Measurements from ENCODE around the gene NCCRP1. TPM values are rescaled to one million over a fixed set of nuclear protein-coding genes. Genes with fewer than 3 reads are reported as not detected.

The NCCRP1 gene
- total and polyA plus RNA-seq, 7 experiments from 2014 or later, result not detected

GRCh38 chr19:39170386-39171231, 26.2 kb upstream of the NCCRP1 start:
- CTCF ChIA-PET, result no interaction called here
- Mint-ChIP-seq H3K27ac (no peak overlapping the region), H3K4me3 (no peak overlapping the region), H3K9me3 (no peaks in the 10 kb centered on the region), H3K27me3 (no peaks in the 10 kb centered on the region), H3K4me1 (peaks cover 0 to 2% (median 0%) of the 10 kb centered on the region in 7 donors), H3K36me3 (peaks cover 0 to 6% (median 0%) of the 10 kb centered on the region in 5 donors)
- POLR2A ChIA-PET, result no interaction called here
- H3K27ac ChIP-seq (ENCODE audit: low read depth, low read length), result no peak overlapping the region
- peaks cover 0 to 67% (median 0%) of the 10 kb centered on the region in 3 experiments for H3K36me3 ChIP-seq (ENCODE audit: control insufficient read depth in 2 of 3, insufficient read depth in 3 of 3, low read length in 3 of 3)
- no peak overlapping the region for H3K4me3 ChIP-seq (ENCODE audit: low read length)
- intact Hi-C loops (cut with micrococcal nuclease), result no loop called here
- H3K4me1 ChIP-seq (ENCODE audit: control insufficient read depth in 2 of 2, insufficient read depth in 2 of 2, low read length in 2 of 2), result no peaks in the 10 kb centered on the region
- DNase-seq, result no peak
- ATAC-seq, result no peak
- no peaks in the 10 kb centered on the region for H3K9me3 ChIP-seq (ENCODE audit: control insufficient read depth in 2 of 3, low read length in 3 of 3)
- H3K27me3 ChIP-seq (ENCODE audit: control insufficient read depth in 2 of 2, insufficient read depth in 2 of 2, low read length in 2 of 2), result no peaks in the 10 kb centered on the region

- Mint-ChIP-seq H3K4me3 (no peak overlapping the region), H3K4me1 (peaks cover 0 to 2% (median 0%) of the 10 kb centered on the region in 7 donors), H3K9me3 (no peaks in the 10 kb centered on the region), H3K36me3 (peaks cover 0 to 9% (median 3%) of the 10 kb centered on the region in 5 donors), H3K27ac (no peak overlapping the region), H3K27me3 (no peaks in the 10 kb centered on the region)
- DNase-seq (no peak), ATAC-seq (no peak)
- H3K36me3 ChIP-seq (ENCODE audit: control insufficient read depth in 2 of 3, insufficient read depth in 3 of 3, low read length in 3 of 3), result peaks cover 0 to 78% (median 0%) of the 10 kb centered on the region in 3 experiments
- no peak overlapping the region for H3K4me3 ChIP-seq (ENCODE audit: low read length)
- POLR2A ChIA-PET, result no interaction called here
- intact Hi-C loops (cut with micrococcal nuclease), result no loop called here
- CTCF ChIA-PET, result no interaction called here
- H3K9me3 ChIP-seq (ENCODE audit: control insufficient read depth in 2 of 3, low read length in 3 of 3), result no peaks in the 10 kb centered on the region
- no peaks in the 10 kb centered on the region for H3K4me1 ChIP-seq (ENCODE audit: control insufficient read depth in 2 of 2, insufficient read depth in 2 of 2, low read length in 2 of 2)
- H3K27ac ChIP-seq (ENCODE audit: low read depth, low read length), result no peak overlapping the region
- H3K27me3 ChIP-seq (ENCODE audit: control insufficient read depth in 2 of 2, insufficient read depth in 2 of 2, low read length in 2 of 2), result no peaks in the 10 kb centered on the region
Observed at GRCh38 chr19:39171479-39172465, 25.0 kb upstream of the NCCRP1 start.

- ATAC-seq (no peak), DNase-seq (no peak)
- ChIA-PET POLR2A (no interaction called here), CTCF (no interaction called here)
- no peaks in the 10 kb centered on the region for H3K27me3 Mint-ChIP-seq
- no peak overlapping the region for H3K4me3 Mint-ChIP-seq
- Histone ChIP-seq H3K4me1 (ENCODE audit: control insufficient read depth in 2 of 2, insufficient read depth in 2 of 2, low read length in 2 of 2) (no peaks in the 10 kb centered on the region), H3K27ac (ENCODE audit: low read depth, low read length) (no peak overlapping the region), H3K4me3 (ENCODE audit: low read length) (no peak overlapping the region), H3K9me3 (ENCODE audit: control insufficient read depth in 2 of 3, low read length in 3 of 3) (no peaks in the 10 kb centered on the region), H3K36me3 (ENCODE audit: control insufficient read depth in 2 of 3, insufficient read depth in 3 of 3, low read length in 3 of 3) (peaks cover 0 to 88% (median 0%) of the 10 kb centered on the region in 3 experiments), H3K27me3 (ENCODE audit: control insufficient read depth in 2 of 2, insufficient read depth in 2 of 2, low read length in 2 of 2) (no peaks in the 10 kb centered on the region)
- H3K27ac Mint-ChIP-seq, result no peak overlapping the region
- intact Hi-C loops (cut with micrococcal nuclease), result no loop called here
- peaks cover 0 to 2% (median 0%) of the 10 kb centered on the region in 7 donors for H3K4me1 Mint-ChIP-seq
- no peaks in the 10 kb centered on the region for H3K9me3 Mint-ChIP-seq
- H3K36me3 Mint-ChIP-seq, result peaks cover 0 to 12% (median 3%) of the 10 kb centered on the region in 5 donors
Observed at GRCh38 chr19:39172700-39173501, 23.9 kb upstream of the NCCRP1 start.

GRCh38 chr19:39173502-39173991, 23.2 kb upstream of the NCCRP1 start:
- Histone ChIP-seq H3K36me3 (ENCODE audit: control insufficient read depth in 2 of 3, insufficient read depth in 3 of 3, low read length in 3 of 3) (peaks cover 0 to 90% (median 0%) of the 10 kb centered on the region in 3 experiments), H3K4me1 (ENCODE audit: control insufficient read depth in 2 of 2, insufficient read depth in 2 of 2, low read length in 2 of 2) (no peaks in the 10 kb centered on the region), H3K27me3 (ENCODE audit: control insufficient read depth in 2 of 2, insufficient read depth in 2 of 2, low read length in 2 of 2) (no peaks in the 10 kb centered on the region), H3K27ac (ENCODE audit: low read depth, low read length) (no peak overlapping the region), H3K4me3 (ENCODE audit: low read length) (no peak overlapping the region), H3K9me3 (ENCODE audit: control insufficient read depth in 2 of 3, low read length in 3 of 3) (no peaks in the 10 kb centered on the region)
- intact Hi-C loops (cut with micrococcal nuclease), result no loop called here
- no peak for DNase-seq
- H3K9me3 Mint-ChIP-seq, result no peaks in the 10 kb centered on the region
- no peak overlapping the region for H3K4me3 Mint-ChIP-seq
- ChIA-PET POLR2A (no interaction called here), CTCF (no interaction called here)
- peaks cover 0 to 17% (median 3%) of the 10 kb centered on the region in 5 donors for H3K36me3 Mint-ChIP-seq
- no peak for ATAC-seq
- H3K27ac Mint-ChIP-seq, result no peak overlapping the region
- H3K4me1 Mint-ChIP-seq, result peaks cover 0 to 2% (median 0%) of the 10 kb centered on the region in 7 donors
- H3K27me3 Mint-ChIP-seq, result no peaks in the 10 kb centered on the region

DNA sequence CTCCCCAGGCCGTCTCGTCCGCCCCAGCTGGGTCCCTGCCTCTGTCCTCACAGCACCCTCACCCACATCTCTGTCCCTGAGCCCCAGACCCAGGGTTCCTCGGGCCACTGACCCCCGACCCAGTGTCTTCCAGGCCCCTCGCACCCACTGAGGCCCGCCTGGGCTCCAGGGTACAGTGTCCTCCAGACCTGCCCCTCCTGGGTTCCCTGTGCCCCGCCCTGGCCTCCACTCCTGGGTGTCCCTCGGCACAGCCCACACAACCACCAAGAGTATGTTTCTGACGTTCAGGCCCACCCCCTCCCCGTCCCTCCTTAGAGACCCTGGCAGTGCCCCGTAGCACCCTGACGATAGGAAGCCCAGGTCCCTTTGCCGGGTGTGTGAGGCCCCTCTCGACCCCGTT, 22.6 kb upstream of the NCCRP1 start:
- DNase-seq (no peak), ATAC-seq (no peak)
- H3K27me3 Mint-ChIP-seq, result no peaks in the 10 kb centered on the region
- ChIA-PET CTCF (no interaction called here), POLR2A (no interaction called here)
- Histone ChIP-seq H3K36me3 (ENCODE audit: control insufficient read depth in 2 of 3, insufficient read depth in 3 of 3, low read length in 3 of 3) (peaks cover 0 to 88% (median 0%) of the 10 kb centered on the region in 3 experiments), H3K27ac (ENCODE audit: low read depth, low read length) (no peak overlapping the region), H3K9me3 (ENCODE audit: control insufficient read depth in 2 of 3, low read length in 3 of 3) (no peaks in the 10 kb centered on the region), H3K4me1 (ENCODE audit: control insufficient read depth in 2 of 2, insufficient read depth in 2 of 2, low read length in 2 of 2) (no peaks in the 10 kb centered on the region), H3K27me3 (ENCODE audit: control insufficient read depth in 2 of 2, insufficient read depth in 2 of 2, low read length in 2 of 2) (no peaks in the 10 kb centered on the region), H3K4me3 (ENCODE audit: low read length) (no peak overlapping the region)
- H3K9me3 Mint-ChIP-seq, result no peaks in the 10 kb centered on the region
- H3K27ac Mint-ChIP-seq, result no peak overlapping the region
- H3K4me3 Mint-ChIP-seq, result no peak overlapping the region
- intact Hi-C loops (cut with micrococcal nuclease), result no loop called here
- peaks cover 0 to 2% (median 0%) of the 10 kb centered on the region in 7 donors for H3K4me1 Mint-ChIP-seq
- H3K36me3 Mint-ChIP-seq, result peaks cover 0 to 12% (median 3%) of the 10 kb centered on the region in 5 donors

Measured in naive thymus-derived CD4-positive, alpha-beta T cell (primary cell).